ENCODE results near the gene SLC2A1.

DNA sequence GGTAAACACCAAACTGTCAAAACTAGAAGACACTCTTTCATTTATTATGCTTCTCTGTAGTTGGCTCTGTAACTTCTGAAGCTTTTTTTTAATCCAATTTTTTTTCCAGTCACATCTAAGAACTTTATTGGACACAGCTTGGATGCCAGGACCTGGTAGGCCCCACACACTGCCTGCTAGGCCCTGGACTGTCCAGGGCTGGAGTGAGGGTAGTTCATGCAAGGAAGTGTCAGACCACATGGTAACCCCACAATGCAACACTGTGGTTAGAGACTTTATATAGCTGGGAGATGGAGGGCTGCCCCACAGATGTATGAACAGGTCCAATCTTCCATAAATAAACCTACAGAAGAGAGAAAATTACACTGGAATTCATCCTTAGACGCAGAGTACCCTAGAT lies 7.1 kb downstream of the SLC2A1 start:
- TF ChIP-seq CTCF (IDR thresholded peaks at IDR 0.05; ENCODE audit: low read depth, low read length): no peak
- no peak for TF ChIP-seq EZH2phosphoT487 (IDR thresholded peaks at IDR 0.05; ENCODE audit: low read depth)

All from OCI-LY3 (cell line).